Naive B cell (primary cell): Measurements from ENCODE around the gene OR2H2. TPM values are rescaled to one million over a fixed set of nuclear protein-coding genes. Genes with fewer than 3 reads are reported as not detected.
A peak's percentile ranks its signal among the peaks of the same experiment; 100 is the strongest.

ENCODE experiments used
- ATAC-seq, 2 donors: fragments of 150-1000 bp; cut with Tn5 transposase; 2 replicates each; pipeline ENCODE4 v1.10.0; 2021; ENCODE audit warnings: low read depth in 2 of 2, mild to moderate bottlenecking in 2 of 2, moderate library complexity in 2 of 2
- DNase-seq: peaks from one replicate; pipeline ENCODE4 v3.0.0; 2022
- H3K27ac Mint-ChIP-seq, 6 donors: one replicate each; pipeline ENCODE4 v1.8.0; 2020 to 2022; ENCODE audit warnings: mild to moderate bottlenecking in 6 of 6, mixed read lengths in 6 of 6, moderate library complexity in 5 of 6, inconsistent platforms in 2 of 6
- H3K27me3 Mint-ChIP-seq, 3 donors: one replicate each; pipeline ENCODE4 v1.8.0; 2021 to 2022; ENCODE audit warnings: mixed read lengths in 3 of 3, mild to moderate bottlenecking in 1 of 3
- H3K36me3 Mint-ChIP-seq, 2 donors: one replicate each; pipeline ENCODE4 v1.8.0; 2020 to 2022; ENCODE audit warnings: mixed read lengths in 2 of 2, inconsistent platforms in 1 of 2, mild to moderate bottlenecking in 1 of 2
- H3K4me1 Mint-ChIP-seq, 3 donors: one replicate each; pipeline ENCODE4 v1.8.0; 2020 to 2022; ENCODE audit warnings: mixed read lengths in 3 of 3, inconsistent platforms in 1 of 3, mild to moderate bottlenecking in 1 of 3, moderate library complexity in 1 of 3
- H3K4me3 Mint-ChIP-seq, 8 donors: one replicate each; pipeline ENCODE4 v1.8.0; 2020 to 2022; ENCODE audit warnings: mild to moderate bottlenecking in 8 of 8, mixed read lengths in 8 of 8, moderate library complexity in 8 of 8, inconsistent platforms in 2 of 8
- H3K9me3 Mint-ChIP-seq, 7 donors: one replicate each; pipeline ENCODE4 v1.8.0; 2020 to 2022; ENCODE audit warnings: mixed read lengths in 7 of 7, mild to moderate bottlenecking in 5 of 7, inconsistent platforms in 2 of 7, moderate library complexity in 1 of 7
- polyA plus RNA-seq, 6 donors: library from polyadenylated mRNA; unstranded; fragments of 300-500 nt; fragmentation: Illumina TruSeq; gene quantifications; one replicate each; pipeline ENCODE4 v1.2.3, GENCODE V29; 2021; ENCODE audit warnings: low read depth in 6 of 6

OR2H2 gene
- polyA plus RNA-seq, 6 donors from 2014 or later = 0.15 to 0.17 TPM; not detected in 4

DNA sequence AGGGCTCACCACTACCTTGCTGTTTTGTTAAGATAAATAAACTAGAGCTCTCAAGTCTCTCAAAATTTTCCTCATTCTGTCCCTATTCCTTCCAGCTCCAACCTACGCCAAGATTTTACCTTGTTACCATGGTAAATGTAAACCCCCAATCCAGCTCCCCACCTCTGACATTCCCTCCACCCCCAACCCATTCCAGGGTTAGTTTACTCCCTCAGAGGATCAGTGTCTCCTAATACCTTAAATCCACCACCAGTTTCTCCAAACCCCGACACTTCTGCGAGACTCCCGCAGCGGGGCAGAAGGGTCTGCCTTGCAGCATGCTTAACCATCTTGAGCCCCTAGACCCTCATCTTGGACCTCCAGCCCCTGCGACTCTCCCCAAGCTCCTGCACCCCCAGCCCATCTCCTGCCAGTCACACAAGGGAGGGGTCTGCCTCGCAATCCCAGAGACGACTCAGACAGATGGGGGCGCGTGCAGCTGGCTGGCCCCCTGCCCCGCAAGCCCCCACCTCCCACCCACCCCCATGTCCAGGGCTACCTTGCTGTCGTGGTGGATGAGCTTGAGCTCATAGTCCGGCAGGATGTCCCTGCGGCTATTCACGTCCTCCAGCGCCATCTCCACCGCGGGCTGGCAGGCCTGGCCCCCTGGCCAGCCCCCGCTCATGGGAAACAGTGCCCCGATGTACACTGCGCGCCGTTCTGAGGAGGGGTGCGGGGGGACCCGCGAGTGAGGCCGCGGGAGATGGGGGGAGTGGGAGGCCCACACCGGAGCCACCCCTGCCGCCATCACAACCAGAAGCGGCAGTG lies 42.2 kb downstream of the OR2H2 start:
- ATAC-seq (peak in 1 of 2 donors; percentile 3), DNase-seq (no peak)
- H3K9me3 Mint-ChIP-seq = no peaks in the 10 kb centered on the region
- H3K27ac Mint-ChIP-seq = peak overlapping the region; percentile 2 to 91 (median 38)
- H3K4me1 Mint-ChIP-seq = peaks cover 47 to 55% (median 50%) of the 10 kb centered on the region in 3 donors
- peaks cover 0 to 21% of the 10 kb centered on the region in 2 donors for H3K36me3 Mint-ChIP-seq
- H3K27me3 Mint-ChIP-seq = no peaks in the 10 kb centered on the region
- H3K4me3 Mint-ChIP-seq = peak overlapping the region; percentile 62 to 93 (median 83)

DNA sequence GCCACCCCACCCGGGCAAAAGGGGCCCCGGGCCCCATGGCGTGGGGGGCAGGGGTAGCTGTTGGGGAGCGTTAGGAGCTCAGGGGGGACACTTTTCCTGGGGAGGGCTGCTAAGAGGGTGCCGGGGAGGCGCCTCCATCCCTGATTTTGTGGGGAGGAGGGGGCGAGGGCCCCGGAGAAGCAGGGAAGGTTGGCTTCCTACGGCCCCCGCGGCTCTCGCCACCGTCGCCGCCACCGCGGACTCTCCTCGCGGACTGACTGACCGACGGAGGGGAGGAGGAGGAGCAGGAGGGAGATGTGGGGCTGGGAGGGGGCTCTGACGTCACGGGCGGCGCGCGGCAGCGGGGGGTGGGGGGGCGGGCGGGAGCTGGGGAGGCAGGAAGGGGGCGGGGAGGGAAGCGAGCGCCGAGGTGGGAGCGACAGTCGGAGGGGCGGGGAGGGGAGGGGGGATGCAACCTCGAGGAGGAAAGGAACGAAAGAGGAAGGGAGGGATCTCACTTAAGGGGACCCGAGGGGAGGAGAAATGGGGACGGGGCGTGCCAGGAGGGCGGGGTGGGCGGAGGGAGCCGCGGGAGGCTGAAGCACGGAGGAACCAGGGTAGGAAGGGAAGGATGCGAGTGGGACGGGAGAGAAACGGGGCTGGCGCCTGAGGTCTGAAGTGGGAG lies 43.0 kb downstream of the OR2H2 start:
- DNase-seq (peak; percentile 37), ATAC-seq (peak; percentile 12 to 18)
- peak overlapping the region; percentile 90 to 99 (median 94) for H3K4me3 Mint-ChIP-seq
- no peaks in the 10 kb centered on the region for H3K27me3 Mint-ChIP-seq
- peaks cover 48 to 57% (median 51%) of the 10 kb centered on the region in 3 donors for H3K4me1 Mint-ChIP-seq
- H3K36me3 Mint-ChIP-seq = peaks cover 0 to 14% of the 10 kb centered on the region in 2 donors
- no peaks in the 10 kb centered on the region for H3K9me3 Mint-ChIP-seq
- peak overlapping the region in 5 of 6 donors; percentile 34 to 90 (median 57) for H3K27ac Mint-ChIP-seq

DNA sequence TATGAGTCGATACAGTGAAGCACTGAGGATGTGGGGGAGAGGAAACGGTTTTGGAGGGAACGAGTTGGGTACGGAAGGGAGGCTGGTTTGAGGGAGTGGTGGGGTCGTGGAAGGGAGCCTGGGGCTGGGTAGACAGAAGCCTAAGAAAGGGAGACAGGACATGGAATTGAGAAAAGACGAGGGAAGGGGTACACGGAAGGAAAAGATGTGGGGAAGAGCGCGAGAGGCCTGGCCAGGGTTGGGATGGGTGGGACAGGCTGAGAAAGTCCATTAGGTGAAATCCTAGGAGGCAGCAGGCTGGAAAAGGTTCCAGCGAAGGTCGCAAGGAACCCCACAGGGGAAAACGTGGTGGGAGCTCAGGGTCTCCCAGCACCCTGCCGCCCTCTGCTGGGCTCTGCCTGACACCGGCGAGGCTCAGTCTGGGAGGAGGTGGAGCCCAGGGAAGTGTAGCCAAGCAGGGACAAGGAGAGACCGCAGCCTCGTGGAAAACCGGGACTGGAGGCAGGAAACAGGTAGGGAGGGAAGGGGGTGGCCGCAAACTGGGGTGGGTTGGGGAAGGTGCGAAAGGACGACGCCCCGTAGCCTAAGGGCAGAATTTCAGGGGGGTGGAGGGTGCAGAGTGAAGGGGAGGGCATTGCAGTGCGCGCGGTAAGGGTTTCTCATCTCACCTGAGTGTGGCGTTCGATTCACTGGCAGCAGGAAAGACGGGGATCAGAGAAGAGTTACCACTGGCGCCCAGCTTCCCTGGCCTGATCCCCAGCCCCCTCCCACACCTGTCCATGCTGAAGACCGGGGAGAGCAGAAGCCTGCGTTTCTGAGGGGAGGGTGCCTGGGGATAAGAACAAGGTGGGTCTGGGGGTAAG lies 43.7 kb downstream of the OR2H2 start:
- Mint-ChIP-seq H3K4me3 (peak overlapping the region; percentile 90 to 99 (median 94)), H3K9me3 (no peaks in the 10 kb centered on the region), H3K36me3 (peaks cover 4 to 7% of the 10 kb centered on the region in 2 donors), H3K27me3 (no peaks in the 10 kb centered on the region), H3K27ac (peak overlapping the region; percentile 34 to 90 (median 54)), H3K4me1 (peaks cover 53 to 61% (median 55%) of the 10 kb centered on the region in 3 donors)
- DNase-seq (peak; percentile 28), ATAC-seq (peak; percentile 22 to 36)

DNA sequence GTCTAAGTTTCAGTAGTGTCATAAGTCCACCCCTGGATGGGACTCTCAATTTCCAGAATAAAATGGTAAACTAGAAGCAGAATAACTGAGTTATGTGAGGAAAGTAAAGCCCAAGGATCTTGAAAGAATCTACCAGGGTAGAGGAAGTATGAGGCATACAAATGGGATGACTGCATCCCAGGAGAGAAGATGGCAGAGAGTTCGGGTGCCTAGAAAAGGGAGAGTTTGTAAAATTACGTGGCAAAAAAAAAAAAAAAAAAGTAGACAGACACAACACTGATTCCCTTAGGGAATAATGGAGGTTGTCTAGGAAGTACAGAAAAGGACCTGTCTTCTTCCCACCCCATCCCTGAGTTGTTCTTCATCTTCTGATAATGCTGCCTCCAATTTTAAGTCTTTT lies 44.6 kb downstream of the OR2H2 start:
- no peak overlapping the region for H3K27ac Mint-ChIP-seq
- DNase-seq = no peak
- H3K4me1 Mint-ChIP-seq = peaks cover 60 to 71% (median 65%) of the 10 kb centered on the region in 3 donors
- ATAC-seq = no peak
- H3K9me3 Mint-ChIP-seq = no peaks in the 10 kb centered on the region
- H3K4me3 Mint-ChIP-seq = peak overlapping the region in 5 of 8 donors; percentile 0 to 99 (median 90)
- peaks cover 0 to 4% of the 10 kb centered on the region in 2 donors for H3K36me3 Mint-ChIP-seq
- H3K27me3 Mint-ChIP-seq = no peaks in the 10 kb centered on the region

DNA sequence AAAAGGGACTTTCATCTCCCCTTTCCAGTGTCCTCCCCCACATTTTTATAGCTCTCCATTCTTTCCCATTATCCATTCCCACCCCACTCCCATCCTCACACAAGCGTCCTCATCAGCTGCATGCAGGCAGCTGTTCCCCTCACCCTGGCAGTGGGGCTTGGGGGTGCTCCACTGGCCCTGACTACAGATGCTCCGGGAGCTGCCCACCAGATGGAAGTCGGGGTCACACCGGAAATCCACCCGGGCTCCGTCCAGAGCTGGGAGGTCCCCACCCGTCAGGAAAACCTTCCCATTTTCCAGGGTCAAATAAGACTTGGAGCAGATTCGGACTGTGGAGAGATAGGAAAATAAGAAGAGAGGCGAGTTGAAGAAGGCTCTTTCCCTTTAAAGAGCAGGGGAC lies 45.4 kb downstream of the OR2H2 start:
- H3K4me1 Mint-ChIP-seq = peaks cover 60 to 72% (median 70%) of the 10 kb centered on the region in 3 donors
- no peak overlapping the region for H3K27ac Mint-ChIP-seq
- no peaks in the 10 kb centered on the region for H3K9me3 Mint-ChIP-seq

DNA sequence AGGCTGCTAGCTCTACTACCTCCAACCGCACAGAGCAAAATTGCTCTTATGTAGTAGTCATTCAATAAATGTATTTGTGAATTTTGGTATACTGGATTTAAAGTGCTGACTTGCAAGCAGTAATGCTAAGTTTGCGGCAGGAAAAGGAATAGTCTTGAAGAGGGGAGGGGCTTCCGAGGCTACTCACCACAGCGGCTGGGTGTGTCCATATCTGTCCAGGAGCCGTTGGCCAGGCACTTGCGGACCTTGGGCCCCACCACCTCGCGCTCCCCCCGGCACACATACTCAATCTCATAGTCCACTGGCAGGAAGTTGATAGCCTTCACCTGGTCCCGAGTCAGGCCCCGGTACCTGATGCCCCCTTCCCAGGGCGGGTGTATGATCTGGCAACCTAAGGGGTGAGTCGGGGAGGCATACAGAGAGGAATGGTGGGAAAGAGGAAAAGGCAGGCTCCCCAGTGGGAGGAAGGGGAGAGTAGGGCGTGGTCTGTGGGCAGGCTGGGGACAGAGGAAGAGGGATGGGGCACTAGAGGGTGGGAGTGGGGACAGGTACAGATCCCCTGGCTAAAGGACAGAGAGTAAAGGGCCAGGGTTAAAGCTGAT lies 46.4 kb downstream of the OR2H2 start:
- ATAC-seq (no peak), DNase-seq (no peak)
- Mint-ChIP-seq H3K4me1 (peaks cover 63 to 75% (median 74%) of the 10 kb centered on the region in 3 donors), H3K36me3 (peaks cover 0 to 4% of the 10 kb centered on the region in 2 donors), H3K27me3 (no peaks in the 10 kb centered on the region), H3K27ac (peak overlapping the region in 3 of 6 donors; percentile 88 to 98 (median 97)), H3K4me3 (peak overlapping the region; percentile 88 to 100 (median 98)), H3K9me3 (no peaks in the 10 kb centered on the region)

More for the DNA sequence above, 45.4 kb downstream of the OR2H2 start:
- Mint-ChIP-seq H3K4me3 (peak overlapping the region in 4 of 8 donors; percentile 49 to 99 (median 93)), H3K36me3 (peaks cover 0 to 4% of the 10 kb centered on the region in 2 donors), H3K27me3 (no peaks in the 10 kb centered on the region)
- ATAC-seq (no peak), DNase-seq (no peak)

DNA sequence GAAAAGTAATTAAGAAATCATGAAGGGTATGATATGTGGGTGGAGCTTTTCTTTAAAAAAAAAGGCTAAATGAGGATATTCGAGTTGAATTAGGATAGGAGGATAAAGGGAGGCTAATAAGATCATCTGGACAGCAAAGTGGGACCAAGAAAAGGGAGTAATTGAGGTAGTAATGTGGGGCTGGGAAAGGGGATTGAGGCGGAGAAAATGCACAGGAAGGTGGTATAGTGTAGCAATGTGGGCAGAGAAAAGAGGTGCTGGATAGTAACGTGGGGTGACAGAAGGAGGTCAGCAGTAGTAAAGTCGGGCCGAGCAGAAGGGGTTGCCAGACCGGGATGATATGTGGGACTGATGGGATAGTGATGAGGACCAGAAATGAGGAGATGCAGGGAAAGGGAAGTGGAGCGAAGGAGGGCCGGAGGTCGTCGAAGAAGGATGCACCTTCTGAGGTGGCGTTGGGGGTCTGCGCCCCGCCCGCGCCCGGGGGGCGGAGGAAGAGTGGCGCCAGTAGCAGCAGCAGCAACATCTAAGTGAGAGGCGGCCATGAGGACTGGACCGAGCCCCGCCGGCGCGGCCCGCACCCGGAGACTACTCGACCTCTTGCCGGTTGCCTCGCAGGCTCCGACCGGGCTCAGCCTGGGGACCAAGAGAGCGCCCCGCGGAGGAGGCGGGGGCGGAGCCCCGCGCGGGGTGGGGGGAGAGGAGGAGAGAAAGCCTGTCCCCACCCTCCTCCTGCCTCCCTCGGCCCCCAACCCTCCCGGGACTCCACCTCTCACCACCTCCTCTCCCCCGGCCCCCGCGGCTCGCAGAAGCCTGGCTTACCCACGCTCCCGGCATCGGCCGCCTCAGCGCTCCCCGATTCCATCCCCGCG lies 47.2 kb downstream of the OR2H2 start:
- H3K9me3 Mint-ChIP-seq = no peaks in the 10 kb centered on the region
- DNase-seq = peak; percentile 76
- peaks cover 59 to 75% (median 69%) of the 10 kb centered on the region in 3 donors for H3K4me1 Mint-ChIP-seq
- peaks cover 0 to 4% of the 10 kb centered on the region in 2 donors for H3K36me3 Mint-ChIP-seq
- peak; percentile 60 to 67 for ATAC-seq
- H3K27ac Mint-ChIP-seq = peak overlapping the region; percentile 83 to 97 (median 88)
- H3K27me3 Mint-ChIP-seq = no peaks in the 10 kb centered on the region
- H3K4me3 Mint-ChIP-seq = peak overlapping the region; percentile 88 to 100 (median 98)

DNA sequence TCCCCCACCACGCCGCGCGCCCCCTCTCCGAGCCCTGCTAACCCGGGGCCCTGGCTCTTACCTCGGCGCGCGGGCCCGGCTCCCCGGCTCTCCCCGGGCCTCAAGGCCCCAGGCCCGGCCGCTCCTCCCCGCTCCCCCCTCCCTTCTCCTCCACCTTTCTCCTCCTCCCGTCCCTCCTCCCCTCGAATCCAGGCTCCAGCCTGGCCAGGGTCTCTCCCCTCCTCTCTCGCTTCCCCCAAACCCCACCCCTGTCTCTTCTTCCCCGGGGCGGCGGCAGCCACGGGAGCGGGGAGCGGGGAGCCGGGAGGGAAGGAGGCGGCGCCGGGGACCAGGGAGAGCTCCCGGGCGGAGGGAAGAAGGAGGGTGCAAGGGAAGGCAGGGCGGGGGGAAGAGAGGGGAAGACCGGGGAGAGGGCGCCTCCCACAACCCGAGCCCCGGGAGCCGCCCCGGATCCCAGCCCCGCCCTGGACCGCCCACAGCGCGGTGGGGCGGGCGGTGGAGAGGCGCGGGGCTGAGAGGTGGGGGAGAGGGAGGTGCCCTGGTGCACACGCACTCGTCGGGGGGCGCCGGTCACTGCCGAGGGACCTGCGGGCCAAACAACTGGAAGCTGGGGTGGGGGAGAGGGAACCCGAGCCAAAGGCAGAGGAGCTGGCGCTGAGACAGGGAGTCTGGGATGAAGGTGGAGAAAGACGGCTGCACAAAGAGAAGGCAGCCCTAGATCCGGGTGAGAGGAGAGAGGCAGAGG lies 48.0 kb downstream of the OR2H2 start, which contains the start of gene GABBR1:
Gene GABBR1 (minus strand): TSS at position 395 of the 745 bp plus-strand sequence. CDS start 798 bp downstream, outside the sequence.
- Mint-ChIP-seq H3K27ac (peak within 1 kb of the TSS; percentile 88 to 99 (median 96)), H3K36me3 (peaks cover 0 to 4% of the 10 kb centered on the region in 2 donors), H3K27me3 (no peaks in the 10 kb centered on the region), H3K9me3 (no peaks in the 10 kb centered on the region), H3K4me1 (peaks cover 64 to 77% (median 69%) of the 10 kb centered on the region in 3 donors), H3K4me3 (peak within 1 kb of the TSS; percentile 88 to 100 (median 98))
- DNase-seq = peak; percentile 73
- ATAC-seq = peak; percentile 71 to 73

DNA sequence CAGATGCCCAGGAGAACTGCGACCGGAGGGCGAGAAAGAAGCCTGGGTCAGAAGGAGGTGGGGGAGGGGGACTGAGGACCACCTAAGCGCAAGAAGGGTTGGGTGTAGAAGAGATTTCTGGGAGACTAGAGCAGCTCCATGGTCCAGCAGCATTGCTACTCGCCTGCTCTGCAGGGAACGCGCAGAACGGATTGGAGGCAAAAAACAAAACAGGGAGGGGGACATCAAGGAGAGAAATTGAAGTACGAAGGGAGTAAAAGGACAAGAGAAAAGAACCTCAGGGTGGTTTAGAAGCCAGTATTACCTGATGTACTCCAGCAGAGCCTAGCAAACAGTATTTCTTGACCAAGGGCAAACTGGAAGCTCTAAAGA lies 48.6 kb downstream of the OR2H2 start:
- H3K4me1 Mint-ChIP-seq = peaks cover 59 to 72% (median 66%) of the 10 kb centered on the region in 3 donors
- no peaks in the 10 kb centered on the region for H3K9me3 Mint-ChIP-seq
- DNase-seq = no peak
- H3K4me3 Mint-ChIP-seq = peak overlapping the region; percentile 88 to 100 (median 98)
- peaks cover 0 to 4% of the 10 kb centered on the region in 2 donors for H3K36me3 Mint-ChIP-seq
- ATAC-seq = no peak
- no peaks in the 10 kb centered on the region for H3K27me3 Mint-ChIP-seq
- peak overlapping the region; percentile 47 to 99 (median 95) for H3K27ac Mint-ChIP-seq

DNA sequence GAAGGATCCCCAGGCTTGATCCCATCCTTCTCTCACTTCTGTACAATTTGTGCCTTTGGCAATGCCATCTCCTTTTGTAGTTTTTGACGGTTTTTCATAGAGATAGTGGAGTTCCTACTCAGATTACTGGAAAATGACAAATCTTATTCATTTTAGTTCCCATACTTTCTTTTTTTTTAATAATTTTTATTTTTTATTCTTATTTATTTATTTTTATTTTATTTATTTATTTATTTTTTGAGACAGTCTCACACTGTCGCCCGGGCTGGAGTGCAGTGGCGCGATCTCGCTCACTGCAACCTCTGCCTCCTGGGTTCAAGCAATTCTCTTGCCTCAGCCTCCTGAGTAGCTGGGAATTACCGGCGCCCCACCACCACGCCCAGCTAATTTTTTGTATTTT lies 52.3 kb downstream of the OR2H2 start:
- Mint-ChIP-seq H3K9me3 (no peaks in the 10 kb centered on the region), H3K27ac (peak overlapping the region in 3 of 6 donors; percentile 2 to 88 (median 44)), H3K4me1 (peaks cover 37 to 47% (median 44%) of the 10 kb centered on the region in 3 donors), H3K27me3 (no peaks in the 10 kb centered on the region), H3K4me3 (peak overlapping the region in 1 of 8 donors; percentile 47), H3K36me3 (peaks cover 0 to 4% of the 10 kb centered on the region in 2 donors)
- no peak for DNase-seq
- ATAC-seq = no peak
